Gastrocnemius medialis (tissue), 4 donors: Measurements from ENCODE around the gene TAF1D. TPM values are rescaled to one million over a fixed set of nuclear protein-coding genes. Genes with fewer than 3 reads are reported as not detected.

Experiments
- ATAC-seq, 2 donors: fragments of 150-250 bp; one replicate each; pipeline ENCODE4 v1.9.1; 2016
- DNase-seq, 2 donors: peaks; one replicate each; pipeline ENCODE4 v3.0.0-alpha.2; 2019
- H3K27ac ChIP-seq, 4 donors: fragments of 200-600 bp; sonication (generic); 1 replicate in 1 of 4; 2 replicates in 3 of 4; pipeline ENCODE4 v1.5.1; 2016 to 2018; ENCODE audit warnings: mild to moderate bottlenecking in 2 of 4, moderate library complexity in 1 of 4
- H3K27me3 ChIP-seq, 3 donors: fragments of 200-600 bp; sonication (generic) in 2 of 3; 1 replicate in 1 of 3; 2 replicates in 2 of 3; pipeline versions ENCODE4 v1.5.1 to v1.6.0; 2016 to 2019; ENCODE audit warnings: mild to moderate bottlenecking in 1 of 3, moderate library complexity in 1 of 3
- H3K36me3 ChIP-seq, 2 donors: fragments of 200-600 bp; sonication (generic) in 1 of 2; one replicate each; pipeline ENCODE4 v1.5.1; 2017 to 2018
- H3K4me1 ChIP-seq, 2 donors: fragments of 200-600 bp; sonication (generic) in 1 of 2; one replicate each; pipeline ENCODE4 v1.5.1; 2016 to 2017; ENCODE audit warnings: mild to moderate bottlenecking in 2 of 2
- H3K4me3 ChIP-seq, 4 donors: fragments of 200-600 bp; sonication (generic) in 3 of 4; 1 replicate in 1 of 4; 2 replicates in 3 of 4; pipeline ENCODE4 v1.5.1; 2016 to 2019; ENCODE audit warnings: mild to moderate bottlenecking in 2 of 4
- H3K9me3 ChIP-seq, 3 donors: fragments of 200-600 bp; sonication (generic) in 2 of 3; 1 replicate in 1 of 3; 2 replicates in 2 of 3; pipeline ENCODE4 v1.5.1; 2016 to 2019
- POLR2A ChIP-seq, 2 donors: fragments of 450-650 bp; IDR thresholded peaks; one replicate each; pipeline ENCODE4 v1.6.1; 2017; ENCODE audit warnings: antibody characterized with exemption in 2 of 2, mild to moderate bottlenecking in 2 of 2, moderate library complexity in 2 of 2
- in situ Hi-C, 4 donors: fragments of 200-750 bp; cut with MboI; loops; one replicate each; pipeline versions ENCODE4 v1.15.0 to v1.8.0; 2017; ENCODE audit warnings: low sequenced_read_pairs in 4 of 4
- intact Hi-C: fragments of 100-400 bp; cut with DNase I; formaldehyde crosslinking; loops from one replicate; pipeline ENCODE4 v1.15.1; 2023; ENCODE audit warnings: low total_unique reads
- microRNA counts, 2 donors: library from miRNA; unstranded; fragments of <30 nt; microRNA quantifications; one replicate each; lab custom pipeline; 2016
- microRNA-seq, 2 donors: library from miRNA; unstranded; fragments of <30 nt; microRNA quantifications; one replicate each; pipeline ENCODE4, GENCODE V29; 2016; ENCODE audit warnings: borderline replicate concordance in 2 of 2
- total RNA-seq, 4 donors: library from RNA; depleted of rRNA; stranded (reverse); fragments of >200 nt; gene quantifications; one replicate each; pipeline versions ENCODE4 v1.1.0 to v1.2.3, GENCODE V29; 2016
- TF ChIP-seq, protein P1 (sequence below), 5 experiments: fragments of 450-650 bp in 3 of 5; fragments of 200-600 bp in 2 of 5; sonication (generic) in 2 of 5; IDR thresholded peaks in 4 of 5; conservative IDR thresholded peaks in 1 of 5; 1 replicate in 4 of 5; 2 replicates in 1 of 5; pipeline ENCODE4 v1.5.1; 2016 to 2019; ENCODE audit warnings: antibody characterized with exemption in 5 of 5, mild to moderate bottlenecking in 3 of 5, moderate library complexity in 3 of 5

The TAF1D gene
- total RNA-seq, 4 donors from 2014 or later: 42.6 to 85.5 (median 55.0) TPM

DNA sequence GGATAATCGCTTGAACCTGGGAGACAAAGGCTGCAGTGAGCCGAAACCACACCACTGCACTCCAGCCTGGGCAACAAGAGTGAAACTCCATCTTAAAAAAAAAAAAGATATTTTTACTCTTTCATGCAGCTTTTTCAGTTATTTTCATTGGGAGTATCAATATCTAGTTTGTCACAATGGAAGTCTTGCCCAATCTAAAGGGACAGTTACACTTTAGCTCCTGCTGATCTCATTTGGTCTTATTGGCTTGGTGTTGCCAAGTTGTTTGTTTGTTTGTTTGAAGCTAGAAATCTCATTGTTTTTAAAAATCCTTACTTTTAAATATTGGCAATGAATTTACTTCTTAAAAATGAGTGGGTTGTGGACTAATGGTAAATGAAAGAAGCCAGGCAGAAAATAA, 55.1 kb downstream of the TAF1D start:
- ATAC-seq (no peak), DNase-seq (no peak)
- in situ Hi-C loops (loop anchor here in 1 of 4 donors (10.0 kb wide), 1 partner anchor 49 kb away; no protein-coding TSS in a partner anchor), intact Hi-C loops (no loop called here)
- TF ChIP-seq POLR2A (IDR thresholded peaks at IDR 0.05): no peak
- TF ChIP-seq, protein P1, sequence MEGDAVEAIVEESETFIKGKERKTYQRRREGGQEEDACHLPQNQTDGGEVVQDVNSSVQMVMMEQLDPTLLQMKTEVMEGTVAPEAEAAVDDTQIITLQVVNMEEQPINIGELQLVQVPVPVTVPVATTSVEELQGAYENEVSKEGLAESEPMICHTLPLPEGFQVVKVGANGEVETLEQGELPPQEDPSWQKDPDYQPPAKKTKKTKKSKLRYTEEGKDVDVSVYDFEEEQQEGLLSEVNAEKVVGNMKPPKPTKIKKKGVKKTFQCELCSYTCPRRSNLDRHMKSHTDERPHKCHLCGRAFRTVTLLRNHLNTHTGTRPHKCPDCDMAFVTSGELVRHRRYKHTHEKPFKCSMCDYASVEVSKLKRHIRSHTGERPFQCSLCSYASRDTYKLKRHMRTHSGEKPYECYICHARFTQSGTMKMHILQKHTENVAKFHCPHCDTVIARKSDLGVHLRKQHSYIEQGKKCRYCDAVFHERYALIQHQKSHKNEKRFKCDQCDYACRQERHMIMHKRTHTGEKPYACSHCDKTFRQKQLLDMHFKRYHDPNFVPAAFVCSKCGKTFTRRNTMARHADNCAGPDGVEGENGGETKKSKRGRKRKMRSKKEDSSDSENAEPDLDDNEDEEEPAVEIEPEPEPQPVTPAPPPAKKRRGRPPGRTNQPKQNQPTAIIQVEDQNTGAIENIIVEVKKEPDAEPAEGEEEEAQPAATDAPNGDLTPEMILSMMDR (IDR thresholded peaks at IDR 0.05 in 4 of 5, conservative IDR thresholded peaks at IDR 0.05 in 1 of 5): no peak
- Histone ChIP-seq H3K27me3 (no peaks in the 10 kb centered on the region), H3K9me3 (no peaks in the 10 kb centered on the region), H3K36me3 (peaks cover 0 to 57% of the 10 kb centered on the region in 2 donors), H3K4me3 (no peak overlapping the region), H3K27ac (peak overlapping the region; percentile 32 to 58 (median 37)), H3K4me1 (no peaks in the 10 kb centered on the region)

MicroRNAs encoded within 50 kb of the gene (microRNA counts, 767-probe panel; counts per million panel counts)
- microRNA hsa-miR-1304-5p (lab: Ali Mortazavi, UCI): 356 to 448 counts per million in 2 donors

Small RNA genes lying within 50 kb of the gene (microRNA-seq; reads per million reads assigned to microRNA genes)
- 0 to 4.3 reads per million in 2 donors for gene MIR1304

Other genes starting within 250 kb of the TAF1D start
- gene SMCO4, start 198.1 kb downstream of the TAF1D start, total RNA-seq: 10 to 100 TPM in 2 of 4 donors, 1 to 10 TPM in 2; 3.1 to 18.1 (median 10.2) TPM
- gene CEP295, start 79.8 kb downstream of the TAF1D start, total RNA-seq: 10 to 100 TPM in 1 of 4 donors, 1 to 10 TPM in 3; 6.7 to 15.3 (median 8.9) TPM
- 10 to 100 TPM; 33.3 to 71.0 (median 42.0) TPM for gene C11orf54, start 177 bp upstream of the TAF1D start, total RNA-seq
- 10 to 100 TPM; 12.3 to 14.0 (median 13.4) TPM for gene MED17, start 42.8 kb upstream of the TAF1D start, total RNA-seq
- gene VSTM5, start 109.1 kb upstream of the TAF1D start, total RNA-seq: not detected